HG03025 (cell line): Measurements from ENCODE around the gene UNKL.

ENCODE experiments used
- ATAC-seq: cut with Tn5 transposase; IDR thresholded peaks from one replicate; pipeline ENCODE4 v1.9.1; 2021; ENCODE audit warnings: mild to moderate bottlenecking, moderate library complexity; ENCODE audit not compliant: unreplicated experiment, low FRiP score

UNKL gene

DNA sequence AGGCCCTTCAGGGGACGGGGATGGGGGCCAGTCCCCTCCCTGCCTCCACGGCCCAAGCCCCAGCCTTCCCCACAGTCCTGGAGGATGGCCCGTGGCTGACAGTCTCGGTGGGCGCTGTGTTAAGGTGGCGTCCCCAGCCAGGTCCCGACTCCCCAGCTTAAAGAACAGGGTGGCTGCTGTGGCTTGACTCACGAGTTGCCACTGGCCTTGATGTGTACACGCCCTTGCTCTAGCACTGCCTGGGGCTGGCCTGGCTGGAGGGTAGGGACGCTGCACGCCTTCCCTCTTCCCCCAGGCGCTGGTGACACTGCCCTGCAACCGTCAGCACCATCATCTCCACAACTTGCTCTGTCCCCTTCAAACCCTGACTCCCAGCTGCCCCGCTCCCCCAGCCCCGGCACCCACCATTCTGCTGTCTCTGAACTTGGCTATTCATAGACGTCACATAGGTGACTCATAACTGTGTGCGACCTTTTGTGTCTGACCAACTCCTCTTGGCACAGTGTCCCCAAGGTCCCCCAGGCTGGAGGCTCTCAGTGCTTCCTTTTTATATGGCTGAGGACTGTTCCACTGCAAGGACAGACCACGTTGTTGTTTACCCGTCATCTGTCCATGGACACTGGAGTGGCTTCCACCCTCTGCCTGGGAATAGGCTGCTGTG, 56.5 kb downstream of the UNKL start:
- ATAC-seq: no peak

DNA sequence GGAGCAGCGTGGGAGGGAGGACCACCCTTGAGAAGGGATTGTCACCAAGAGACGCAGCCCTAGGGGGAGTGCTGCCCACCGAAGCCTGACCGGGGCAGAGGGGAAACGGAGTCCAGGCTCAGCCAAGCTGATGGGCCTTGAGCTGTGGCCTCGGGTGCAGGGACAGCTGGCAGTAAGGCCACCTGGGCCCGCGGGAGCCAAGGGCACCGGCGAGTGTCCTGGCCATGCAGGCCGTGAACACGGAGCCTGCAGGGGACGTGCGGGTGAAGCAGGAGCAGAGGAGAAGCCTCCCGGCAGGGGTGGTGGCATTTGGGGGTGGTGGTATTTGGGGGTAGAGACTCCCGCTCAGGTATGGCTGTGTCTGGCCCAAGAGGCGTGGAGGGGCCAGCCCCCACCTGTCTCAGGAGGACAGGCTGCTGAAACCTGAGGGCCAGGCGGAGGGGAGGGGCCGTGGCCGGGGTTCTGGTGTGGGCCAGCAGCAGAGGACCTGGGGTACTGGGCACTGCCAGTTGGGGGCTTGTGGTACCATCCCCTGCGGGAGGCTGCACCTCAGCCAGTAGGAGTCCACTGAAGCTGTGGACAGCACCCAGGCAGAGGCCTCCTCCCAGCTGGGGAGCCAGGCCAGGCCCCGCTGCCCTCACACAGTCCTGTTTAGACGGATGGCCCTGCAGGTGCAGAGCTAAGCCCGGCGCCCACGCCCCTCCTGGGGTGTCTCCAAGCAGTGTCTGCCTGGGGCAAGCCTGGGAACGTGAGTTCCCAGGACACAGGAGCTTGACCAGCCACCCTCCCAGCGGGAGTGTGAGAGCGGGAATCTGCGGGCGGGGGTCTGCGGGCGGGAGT, 58.2 kb downstream of the UNKL start:
- no peak for ATAC-seq

DNA sequence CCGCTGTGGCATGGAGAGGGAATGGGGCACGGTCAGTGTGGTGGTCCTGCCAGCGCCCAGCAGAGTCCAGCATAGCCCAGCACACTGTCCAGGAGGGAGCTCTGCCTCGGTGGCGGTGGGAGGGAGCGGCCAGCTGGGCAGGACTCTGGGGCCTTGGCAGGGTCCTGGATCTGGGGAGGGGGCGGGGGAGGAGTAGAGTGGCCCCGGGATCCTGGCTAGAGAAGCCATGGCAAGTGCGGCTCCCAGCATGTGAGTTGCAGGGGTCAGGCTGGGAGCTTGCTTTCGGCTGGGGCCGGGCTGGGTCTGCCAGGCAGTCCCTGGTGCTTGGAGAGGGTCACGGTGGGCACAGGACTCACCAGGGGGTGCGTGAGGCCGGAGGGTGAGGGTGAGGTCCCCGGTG, 58.9 kb downstream of the UNKL start:
- no peak for ATAC-seq

DNA sequence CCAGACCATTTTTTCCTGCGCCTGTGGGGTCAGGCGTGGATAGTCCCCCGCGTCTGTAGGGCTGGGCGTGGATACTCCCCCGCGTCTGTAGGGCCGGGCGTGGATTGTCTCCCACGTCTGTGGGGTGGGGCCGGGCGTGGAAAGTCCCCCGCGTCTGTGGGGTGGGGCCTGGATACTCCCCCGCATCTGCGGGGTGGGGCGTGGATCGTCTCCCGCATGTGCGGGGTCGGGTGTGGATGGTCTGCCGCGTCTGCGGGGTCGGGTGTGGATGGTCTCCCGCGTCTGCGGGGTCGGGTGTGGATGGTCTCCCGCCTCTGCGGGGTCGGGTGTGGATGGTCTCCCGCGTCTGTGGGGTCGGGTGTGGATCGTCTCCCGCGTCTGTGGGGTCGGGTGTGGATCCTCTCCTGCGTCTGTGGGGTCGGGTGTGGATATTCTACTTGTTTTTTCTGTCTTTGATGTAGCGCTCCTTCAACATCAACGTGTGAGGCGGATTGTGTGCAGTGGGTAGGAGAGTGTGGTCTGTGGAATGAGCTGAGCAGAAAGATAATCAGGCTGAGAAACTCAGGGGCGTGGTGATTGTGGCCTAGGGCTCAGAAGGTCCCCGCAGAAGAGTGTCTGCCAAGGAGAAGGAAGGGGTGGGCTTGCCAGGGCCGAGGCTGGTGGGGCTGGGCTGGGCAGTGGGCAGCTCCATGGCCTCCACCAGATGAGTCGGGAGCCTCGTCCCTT, 59.5 kb downstream of the UNKL start:
- no peak for ATAC-seq

DNA sequence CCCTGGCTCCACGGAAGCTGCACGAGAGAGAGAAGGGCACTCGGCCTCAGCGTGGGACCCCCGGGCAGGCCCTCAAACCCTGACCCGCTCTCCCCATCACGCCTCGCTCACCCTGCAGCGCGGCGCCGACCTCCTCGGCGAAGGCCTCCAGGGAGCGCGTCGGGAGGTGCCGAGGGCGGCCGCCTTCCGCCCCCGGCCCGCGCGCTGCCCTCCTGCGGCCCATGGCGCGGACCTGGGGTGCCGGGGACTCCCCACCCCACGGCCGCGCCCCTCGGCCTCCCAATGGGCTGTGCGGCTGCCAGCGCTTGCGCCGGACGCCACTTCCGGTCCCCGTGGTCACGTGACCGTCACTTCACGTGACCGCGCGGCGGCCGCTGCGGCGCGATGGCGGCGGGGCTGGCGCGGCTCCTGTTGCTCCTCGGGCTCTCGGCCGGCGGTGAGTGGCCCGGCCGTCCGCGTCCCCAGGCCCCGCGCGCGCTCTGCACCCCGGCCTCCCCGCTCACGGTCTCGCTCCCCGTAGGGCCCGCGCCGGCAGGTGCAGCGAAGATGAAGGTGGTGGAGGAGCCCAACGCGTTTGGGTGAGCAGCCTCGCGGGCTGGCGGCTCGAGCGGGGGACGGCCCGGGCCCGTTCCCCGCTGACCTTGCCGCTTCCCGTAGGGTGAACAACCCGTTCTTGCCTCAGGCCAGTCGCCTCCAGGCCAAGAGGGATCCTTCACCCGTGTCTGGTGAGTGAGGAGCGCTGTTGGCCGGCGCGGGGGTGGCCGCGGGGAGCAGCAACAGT, 62.7 kb downstream of the UNKL start, which contains the start of the genes GNPTG and TSR3:
Gene GNPTG, plus strand, starts transcription at position 350 of the 781 bp plus-strand sequence. Its CDS starts 35 bp downstream, at position 385.
Gene TSR3, minus strand, starts transcription at position 297 of the 781 bp plus-strand sequence. Its CDS starts 74 bp downstream, at position 223.
- ATAC-seq: peak; percentile 54

DNA sequence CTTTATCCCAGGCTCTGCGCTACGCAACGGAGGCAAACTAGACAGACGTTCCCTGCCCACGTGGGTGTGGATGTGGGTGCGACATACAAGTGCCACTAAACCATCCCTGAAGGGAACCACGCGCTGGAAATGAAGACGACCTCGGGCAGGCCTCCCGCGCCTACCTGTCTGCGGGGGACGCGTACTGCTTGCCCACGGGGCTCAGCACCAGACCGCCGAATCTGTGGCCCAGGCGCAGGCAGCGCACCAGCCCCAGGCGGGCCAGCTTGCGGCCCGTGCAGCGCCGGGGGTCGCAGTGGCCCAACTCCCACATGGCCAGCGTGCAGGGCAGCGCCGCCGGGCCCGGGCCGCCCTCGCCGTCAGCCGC, 63.3 kb downstream of the UNKL start:
- no peak for ATAC-seq

DNA sequence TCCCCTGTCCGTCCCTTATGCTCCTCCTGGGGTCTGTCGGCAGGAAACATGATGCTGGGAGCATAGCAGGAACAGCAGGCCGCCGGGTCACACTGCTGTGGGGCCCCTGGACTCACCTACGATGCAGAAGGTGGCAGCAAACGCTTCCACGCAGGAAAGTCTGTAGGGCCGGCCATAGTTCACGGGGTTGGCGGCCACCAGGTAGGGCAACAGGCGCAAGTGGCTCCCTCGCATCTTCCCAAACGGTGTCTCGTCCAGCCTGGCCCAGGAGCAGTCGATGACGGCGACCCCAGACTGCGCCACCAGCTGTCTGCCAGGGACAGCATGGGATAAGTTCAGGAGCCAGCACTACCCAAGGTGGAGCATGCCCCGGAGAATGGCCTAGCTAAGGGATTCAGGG, 63.8 kb downstream of the UNKL start:
- no peak for ATAC-seq

DNA sequence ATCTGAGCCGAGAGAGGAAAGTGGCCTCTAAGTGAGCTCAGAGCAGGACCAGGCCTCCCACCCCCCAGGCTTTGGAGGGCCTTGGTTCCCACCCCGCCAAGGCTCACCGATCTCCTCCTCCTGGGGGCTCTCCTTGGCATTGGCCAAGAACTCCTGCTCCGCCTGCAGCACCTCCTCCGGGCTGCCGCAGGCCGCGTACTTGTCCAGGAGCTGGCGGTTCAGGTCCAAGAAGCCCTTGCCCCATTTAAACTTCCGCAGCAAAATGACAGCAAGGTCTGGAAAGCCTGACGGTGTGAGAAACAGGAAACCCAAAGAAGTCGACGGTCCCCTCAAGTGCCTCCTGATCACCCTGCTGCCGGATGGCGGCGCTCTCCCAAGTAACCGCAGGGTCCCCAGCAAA, 64.6 kb downstream of the UNKL start:
- no peak for ATAC-seq

DNA sequence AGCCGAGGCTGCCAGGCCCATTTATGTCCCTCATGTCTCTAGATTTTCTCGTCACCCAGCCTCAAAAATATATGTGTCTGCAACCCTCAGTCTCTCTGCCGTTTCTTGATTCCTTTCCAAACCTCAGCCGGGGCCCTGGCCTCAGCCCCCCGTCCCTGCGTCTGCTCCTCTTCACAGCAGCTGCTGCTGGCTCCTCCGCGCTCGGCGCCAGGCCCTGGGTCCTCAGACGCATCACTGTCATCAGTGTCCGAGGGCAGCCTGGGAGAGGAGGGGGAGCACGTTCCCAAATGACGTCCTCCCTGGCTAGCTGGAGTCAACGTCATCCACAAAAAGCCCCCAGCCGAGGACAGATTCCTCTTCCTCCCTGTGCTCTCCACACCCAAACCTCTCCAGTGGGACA, 65.2 kb downstream of the UNKL start:
- ATAC-seq: no peak

DNA sequence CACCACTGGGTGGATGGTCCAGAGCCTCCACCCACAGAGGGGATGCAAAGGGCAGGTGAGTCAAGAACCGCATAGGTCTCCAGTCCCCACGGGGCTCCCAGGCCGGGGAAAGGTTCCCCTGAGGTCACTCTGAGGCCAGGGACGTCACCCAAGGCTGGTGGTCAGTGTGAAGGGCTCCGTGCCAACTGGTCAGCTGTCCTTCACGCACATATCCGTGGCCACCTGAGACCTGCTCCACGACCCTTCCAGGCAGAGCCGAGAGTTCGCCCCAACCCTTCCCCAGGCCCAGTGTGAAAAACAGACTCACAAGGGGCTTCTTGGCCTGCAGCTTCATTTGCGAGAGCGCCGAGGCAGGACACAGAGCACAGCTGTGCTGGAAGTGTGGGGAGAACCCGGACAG, 65.6 kb downstream of the UNKL start:
- no peak for ATAC-seq

DNA sequence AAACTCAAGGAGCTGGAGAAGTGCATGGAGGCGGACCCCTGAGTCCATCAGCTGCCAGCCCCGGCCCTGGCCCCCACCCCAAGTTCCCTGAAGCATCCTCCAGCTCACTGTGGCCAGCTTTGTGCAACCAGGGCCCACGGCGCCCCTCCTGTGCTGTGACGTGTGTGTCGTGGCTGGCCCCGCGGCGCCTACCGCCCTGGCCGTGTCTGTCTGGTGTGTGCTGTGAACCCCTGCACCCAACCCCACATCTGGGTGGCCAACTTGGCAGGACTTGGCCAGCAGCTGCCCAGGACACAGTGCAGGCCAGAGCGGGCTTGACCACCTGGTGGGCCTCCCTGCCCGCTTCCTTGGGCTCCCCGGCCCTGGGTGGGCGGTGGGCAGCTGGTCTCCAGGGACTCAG, 66.1 kb downstream of the UNKL start:
- ATAC-seq: no peak

DNA sequence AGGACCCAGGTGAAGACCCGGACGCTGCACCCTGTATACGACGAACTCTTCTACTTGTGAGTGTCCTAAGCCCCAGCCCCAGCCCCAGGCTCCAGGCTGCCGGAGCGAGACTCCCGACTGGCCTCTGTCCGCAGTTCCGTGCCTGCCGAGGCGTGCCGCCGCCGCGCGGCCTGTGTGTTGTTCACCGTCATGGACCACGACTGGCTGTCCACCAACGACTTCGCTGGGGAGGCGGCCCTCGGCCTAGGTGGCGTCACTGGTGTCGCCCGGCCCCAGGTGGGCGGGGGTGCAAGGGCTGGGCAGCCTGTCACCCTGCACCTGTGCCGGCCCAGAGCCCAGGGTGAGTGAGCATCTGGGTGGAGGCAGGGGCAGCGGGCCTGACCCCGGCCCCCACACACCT, 66.5 kb downstream of the UNKL start:
- ATAC-seq: no peak

DNA sequence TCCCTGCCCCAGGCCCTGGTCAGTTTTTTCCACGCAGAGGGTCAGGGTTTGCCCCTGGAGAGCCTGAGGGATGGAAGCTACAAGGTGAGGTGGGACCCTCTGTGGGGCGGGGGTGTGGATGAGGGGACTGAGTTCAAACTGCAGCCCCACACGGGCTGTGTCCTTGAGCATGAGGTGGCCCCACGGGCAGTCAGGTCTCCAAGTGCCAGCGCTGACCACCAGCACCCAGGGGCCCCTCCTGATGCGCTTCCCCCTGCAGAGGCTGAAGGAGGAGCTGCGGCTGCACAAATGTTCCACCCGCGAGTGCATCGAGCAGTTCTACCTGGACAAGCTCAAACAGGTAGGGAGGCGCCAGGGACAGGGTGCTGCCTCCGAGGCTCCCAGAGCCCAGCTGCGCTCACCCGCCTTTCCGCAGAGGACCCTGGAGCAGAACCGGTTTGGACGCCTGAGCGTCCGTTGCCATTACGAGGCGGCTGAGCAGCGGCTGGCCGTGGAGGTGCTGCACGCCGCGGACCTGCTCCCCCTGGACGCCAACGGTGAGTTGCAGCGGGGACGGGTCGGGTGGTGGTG, 67.1 kb downstream of the UNKL start:
- ATAC-seq: no peak

DNA sequence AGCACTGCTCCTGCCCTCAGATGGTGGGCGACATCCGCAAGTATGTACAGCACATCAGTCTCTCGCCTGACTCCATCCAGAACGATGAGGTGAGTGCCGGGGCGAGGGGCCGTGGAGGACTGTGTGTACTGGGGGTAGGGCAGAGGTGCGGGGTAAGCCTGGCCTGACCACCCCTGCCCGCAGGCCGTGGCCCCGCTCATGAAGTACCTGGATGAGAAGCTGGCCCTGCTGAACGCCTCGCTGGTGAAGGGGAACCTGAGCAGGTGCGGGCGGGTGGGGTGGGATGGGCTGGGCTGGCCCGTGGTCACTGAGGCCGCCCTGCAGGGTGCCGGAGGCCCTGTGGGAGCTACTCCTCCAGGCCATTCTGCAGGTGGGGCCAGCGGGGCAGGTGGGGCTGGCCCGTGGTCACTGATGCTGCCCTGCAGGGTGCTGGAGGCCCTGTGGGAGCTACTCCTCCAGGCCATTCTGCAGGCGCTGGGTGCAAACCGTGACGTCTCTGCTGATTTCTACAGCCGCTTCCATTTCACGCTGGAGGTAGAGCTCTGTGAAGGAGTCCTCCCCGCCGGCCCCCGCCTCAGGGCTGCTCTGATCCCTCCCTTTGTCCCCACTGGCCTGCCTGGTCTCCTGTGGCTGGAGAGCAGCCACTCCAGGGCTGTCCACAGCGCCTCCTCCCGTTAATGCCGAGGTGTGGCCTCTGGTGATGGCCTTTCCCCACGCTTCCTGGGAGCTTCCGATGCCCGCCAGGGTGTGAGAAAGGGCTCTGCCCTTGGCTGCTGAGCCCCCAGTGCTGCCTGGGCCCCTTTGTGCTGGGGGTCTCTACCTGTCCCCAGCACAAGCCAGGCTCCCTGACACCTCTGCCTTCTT, 67.8 kb downstream of the UNKL start:
- no peak for ATAC-seq

DNA sequence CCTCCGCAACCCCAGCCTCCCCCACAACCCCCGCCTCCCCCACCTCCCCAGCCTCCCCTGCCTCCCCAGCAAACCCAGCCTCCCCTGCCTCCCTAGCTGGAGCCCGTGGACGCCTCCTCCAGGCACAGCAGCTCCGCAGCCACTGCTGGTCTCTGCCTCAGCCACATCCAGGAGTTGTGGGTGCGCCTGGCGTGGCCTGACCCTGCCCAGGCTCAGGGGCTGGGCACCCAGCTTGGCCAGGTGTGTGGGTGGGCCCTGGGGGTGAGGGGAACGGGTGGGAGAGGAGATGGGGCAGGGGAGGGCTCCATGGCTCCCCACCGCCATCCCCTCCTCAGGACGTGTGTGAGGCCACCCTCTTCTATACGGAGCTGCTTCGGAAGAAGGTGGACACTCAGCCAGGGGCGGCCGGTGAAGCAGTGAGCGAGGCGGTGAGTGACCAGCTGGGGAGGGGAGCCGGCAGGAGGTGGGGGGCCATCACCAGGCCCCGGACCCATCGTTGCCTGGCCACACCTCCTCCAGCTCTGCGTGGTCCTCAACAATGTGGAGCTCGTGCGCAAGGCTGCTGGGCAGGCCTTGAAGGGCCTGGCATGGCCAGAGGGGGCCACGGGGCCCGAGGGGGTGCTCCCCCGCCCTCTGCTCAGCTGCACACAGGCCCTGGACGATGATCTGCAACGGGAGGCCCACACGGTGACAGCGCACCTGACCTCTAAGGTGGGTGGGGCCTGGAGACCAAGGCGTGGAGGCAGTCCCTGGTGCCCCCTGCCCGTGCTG, 68.7 kb downstream of the UNKL start:
- no peak for ATAC-seq

DNA sequence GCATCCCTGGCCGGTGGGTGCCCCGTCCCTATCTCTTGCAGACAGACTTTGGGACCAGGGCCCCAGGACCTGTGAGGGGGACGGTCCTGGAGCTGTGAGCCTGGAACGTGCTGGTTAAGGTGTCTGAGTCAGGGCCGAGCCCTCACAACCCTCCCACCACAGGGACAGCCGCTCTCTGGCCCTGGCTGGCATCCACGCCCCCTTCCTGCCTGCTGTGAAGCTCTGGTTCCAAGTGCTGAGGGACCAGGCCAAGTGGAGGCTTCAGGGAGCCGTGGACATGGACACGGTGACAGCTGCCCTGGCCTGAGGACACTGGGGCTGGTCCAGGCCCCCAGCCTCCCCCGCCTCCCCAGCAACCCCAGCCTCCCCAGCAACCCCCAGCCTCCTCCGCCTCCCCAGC, 69.4 kb downstream of the UNKL start:
- no peak for ATAC-seq

DNA sequence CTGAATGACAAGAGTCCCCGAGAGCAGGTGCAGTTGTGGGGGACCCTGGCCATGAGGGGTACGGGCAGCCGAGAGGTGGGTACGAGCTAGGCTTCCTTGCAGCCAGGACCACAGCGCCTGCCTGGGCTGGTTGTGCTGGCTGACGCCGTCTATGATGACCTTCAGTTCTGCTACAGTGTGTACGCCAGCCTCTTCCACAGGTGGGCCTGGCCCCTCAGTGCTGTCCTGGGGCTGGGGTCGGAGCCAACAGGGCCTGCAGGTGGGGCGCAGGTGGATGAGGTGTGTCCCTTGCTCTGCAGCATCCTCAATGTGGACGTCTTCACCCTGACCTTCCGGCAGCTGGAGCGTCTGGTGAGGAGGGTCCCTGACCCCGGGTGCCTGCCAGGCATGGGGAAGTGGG, 70.0 kb downstream of the UNKL start:
- ATAC-seq: no peak

DNA sequence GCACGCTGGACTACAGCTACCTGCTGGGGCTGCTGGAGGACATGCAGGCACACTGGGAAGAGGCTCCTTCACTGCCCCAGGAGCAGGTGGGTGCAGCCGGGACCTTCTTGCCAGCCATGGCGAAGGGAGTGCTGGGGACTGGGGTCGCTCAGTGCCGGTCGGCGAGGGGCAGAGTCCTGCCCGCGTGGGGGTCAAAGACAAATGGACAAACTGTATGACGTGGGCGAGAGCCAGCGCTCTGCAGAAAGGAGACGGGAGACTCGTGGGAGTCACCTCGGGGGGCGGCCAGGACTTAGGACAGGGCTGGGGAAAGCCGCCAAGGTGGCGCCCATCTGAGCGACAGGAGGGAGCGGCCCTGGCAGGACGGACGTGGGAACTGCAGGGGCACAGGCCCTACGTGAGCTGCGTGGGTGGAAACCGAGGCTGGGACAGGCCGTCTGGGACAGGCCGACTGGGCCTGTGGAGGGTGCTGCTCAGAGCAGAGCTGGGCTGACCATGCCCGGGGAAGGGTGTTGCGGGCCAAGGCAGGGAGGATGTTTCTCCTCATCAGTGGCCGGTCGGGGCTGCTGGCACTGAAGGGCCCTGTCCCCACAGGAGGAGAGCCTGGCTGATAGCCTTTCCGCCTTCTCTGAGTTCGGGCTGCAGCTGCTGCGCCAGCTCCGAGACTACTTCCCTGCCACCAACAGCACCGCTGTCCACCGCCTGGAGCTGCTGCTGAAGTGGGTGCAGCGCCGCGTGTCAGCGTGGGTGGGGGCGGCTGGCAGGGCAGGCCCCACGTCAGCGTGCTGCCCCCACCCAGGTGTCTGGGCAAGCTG, 70.9 kb downstream of the UNKL start:
- no peak for ATAC-seq
